ENCODE measurements around the gene ZNF417. TPM values are rescaled to one million over a fixed set of nuclear protein-coding genes. Genes with fewer than 3 reads are reported as not detected.
A peak's percentile ranks its signal among the peaks of the same experiment; 100 is the strongest.
"Not testable (repeated sequence)": the region's sequence is repeated elsewhere in the genome, so short reads cannot be mapped to it uniquely, and the experiment has no call there.

Gene ZNF417
- total RNA-seq, 2 donors from 2014 or later, result 9.6 to 17.5 TPM

DNA sequence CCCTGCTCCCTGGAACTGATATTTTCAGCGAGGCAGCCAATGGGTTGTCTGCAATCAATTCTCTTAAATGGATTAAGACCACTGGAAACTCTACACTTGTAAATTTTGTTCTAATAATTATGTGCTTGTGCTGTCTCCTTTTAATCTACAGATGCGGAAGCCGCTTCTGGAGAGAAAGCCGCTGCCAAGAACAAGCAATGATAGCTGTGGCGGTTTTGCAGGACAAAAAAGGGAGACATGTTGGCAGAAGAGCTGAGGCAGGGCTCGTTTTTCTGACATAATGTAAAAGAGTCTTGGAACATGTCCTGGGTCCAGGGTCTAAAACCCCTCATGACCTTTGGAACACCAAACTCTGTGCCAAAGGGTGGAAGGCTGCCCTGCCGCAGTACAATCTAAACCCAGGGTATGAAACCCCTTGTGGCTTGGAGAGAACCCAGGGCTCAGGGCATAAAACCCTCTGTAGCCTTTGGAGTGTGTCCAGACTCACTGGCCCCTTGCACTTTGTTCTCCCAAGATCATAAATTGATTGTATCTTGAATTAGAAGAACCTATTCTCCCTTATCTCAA, 12.7 kb downstream of the ZNF417 start:
- H3K36me3 ChIP-seq, result no peaks in the 10 kb centered on the region
- no peak overlapping the region for H3K9ac ChIP-seq (ENCODE audit: low read depth in 2 of 2, low read length in 2 of 2)
- TF ChIP-seq CTCF (IDR thresholded peaks at IDR 0.05), result no peak
- no peaks in the 10 kb centered on the region for H3K9me3 ChIP-seq
- no peak overlapping the region for H3K27ac ChIP-seq
- DNase-seq, result no peak
- intact Hi-C loops (cut with DNase I), result no loop called here
- no peak overlapping the region for H3K4me3 ChIP-seq
- H3K4me1 ChIP-seq, result no peaks in the 10 kb centered on the region
- no peaks in the 10 kb centered on the region for H3K27me3 ChIP-seq

GRCh38 chr19:57900311-57900710, 16.1 kb downstream of the ZNF417 start:
- no peak for TF ChIP-seq CTCF (IDR thresholded peaks at IDR 0.05)
- intact Hi-C loops (cut with DNase I), result no loop called here
- no peaks in the 10 kb centered on the region for H3K27me3 ChIP-seq
- no peak overlapping the region for H3K27ac ChIP-seq
- no peaks in the 10 kb centered on the region for H3K9me3 ChIP-seq
- no peak overlapping the region for H3K9ac ChIP-seq (ENCODE audit: low read depth in 2 of 2, low read length in 2 of 2)
- H3K36me3 ChIP-seq, result no peaks in the 10 kb centered on the region
- H3K4me1 ChIP-seq, result no peaks in the 10 kb centered on the region
- DNase-seq, result no peak
- no peak overlapping the region for H3K4me3 ChIP-seq

DNA sequence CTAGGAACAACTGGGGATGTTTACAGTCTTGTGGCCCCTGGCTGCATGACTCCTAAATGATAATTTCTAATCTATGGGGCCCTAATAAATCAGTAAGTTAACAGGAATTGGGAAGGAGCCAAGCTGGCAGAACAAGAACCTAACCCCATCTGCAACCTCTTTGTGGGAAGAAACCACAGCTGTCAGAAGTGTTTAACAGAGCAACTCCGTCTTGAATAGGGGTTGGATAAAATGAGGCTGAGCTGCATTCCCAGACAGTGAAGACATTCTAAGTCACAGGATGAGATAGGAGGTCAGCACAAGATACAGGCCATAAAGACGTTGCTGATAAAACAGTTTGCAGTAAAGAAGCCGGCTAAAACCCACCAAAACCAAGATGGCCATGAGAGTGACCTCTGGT, 25.7 kb downstream of the ZNF417 start:
- DNase-seq; H3K4me1 ChIP-seq; H3K9me3 ChIP-seq; H3K27ac ChIP-seq; H3K9ac ChIP-seq (ENCODE audit: low read depth in 2 of 2, low read length in 2 of 2); H3K36me3 ChIP-seq; H3K4me3 ChIP-seq; H3K27me3 ChIP-seq; intact Hi-C loops (cut with DNase I): not testable (repeated sequence)

GRCh38 chr19:57888560-57889231, 27.7 kb downstream of the ZNF417 start, which contains the start of gene ZNF814:
Gene ZNF814, minus strand, starts transcription at chr19:57889037. Its CDS starts 235 bp downstream, at chr19:57888802.
- peak within 1 kb of the TSS; percentile 34 for H3K4me3 ChIP-seq
- peak within 1 kb of the TSS; percentile 48 to 83 for H3K9ac ChIP-seq (ENCODE audit: low read depth in 2 of 2, low read length in 2 of 2)
- DNase-seq, result peak; percentile 90
- no peak for TF ChIP-seq CTCF (IDR thresholded peaks at IDR 0.05)
- no peaks in the 10 kb centered on the region for H3K36me3 ChIP-seq
- intact Hi-C loops (cut with DNase I), result no loop called here
- H3K9me3 ChIP-seq, result no peaks in the 10 kb centered on the region
- no peak within 1 kb of the TSS for H3K27ac ChIP-seq
- no peaks in the 10 kb centered on the region for H3K27me3 ChIP-seq
- H3K4me1 ChIP-seq, result no peaks in the 10 kb centered on the region

GRCh38 chr19:57888107-57888559, 28.3 kb downstream of the ZNF417 start:
- no peaks in the 10 kb centered on the region for H3K27me3 ChIP-seq
- no peak overlapping the region for H3K27ac ChIP-seq
- no peaks in the 10 kb centered on the region for H3K36me3 ChIP-seq
- no peaks in the 10 kb centered on the region for H3K9me3 ChIP-seq
- intact Hi-C loops (cut with DNase I), result no loop called here
- H3K9ac ChIP-seq (ENCODE audit: low read depth in 2 of 2, low read length in 2 of 2), result peak overlapping the region; percentile 48 to 83
- H3K4me3 ChIP-seq, result peak overlapping the region; percentile 34
- H3K4me1 ChIP-seq, result no peaks in the 10 kb centered on the region
- no peak for DNase-seq
- no peak for TF ChIP-seq CTCF (IDR thresholded peaks at IDR 0.05)

All from colonic mucosa (tissue), 4 donors.